NOMO-1 treated with DMSO at 0.1 percent for 48 hours (cell line): ENCODE data around the gene NFASC.

Source experiments
- DNase-seq: peaks from one replicate; lab custom pipeline; 2025; ENCODE audit not compliant: unreplicated experiment; lab: John Stamatoyannopoulos, UW

Gene NFASC

DNA sequence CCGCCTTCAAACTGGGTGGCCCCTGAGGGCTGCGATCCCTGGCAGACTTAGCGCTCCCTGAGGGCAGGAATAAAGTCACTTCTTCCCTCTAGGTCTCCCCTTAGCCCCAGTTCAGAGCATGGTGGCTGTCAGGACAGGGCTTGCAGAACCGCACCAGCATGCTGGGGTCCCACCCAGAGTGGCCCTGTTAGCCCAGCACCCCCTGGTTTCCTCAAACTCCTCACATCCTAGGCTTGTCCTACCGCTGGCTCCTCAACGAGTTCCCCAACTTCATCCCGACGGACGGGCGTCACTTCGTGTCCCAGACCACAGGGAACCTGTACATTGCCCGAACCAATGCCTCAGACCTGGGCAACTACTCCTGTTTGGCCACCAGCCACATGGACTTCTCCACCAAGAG, 188.2 kb downstream of the NFASC start:
- no peak for DNase-seq

DNA sequence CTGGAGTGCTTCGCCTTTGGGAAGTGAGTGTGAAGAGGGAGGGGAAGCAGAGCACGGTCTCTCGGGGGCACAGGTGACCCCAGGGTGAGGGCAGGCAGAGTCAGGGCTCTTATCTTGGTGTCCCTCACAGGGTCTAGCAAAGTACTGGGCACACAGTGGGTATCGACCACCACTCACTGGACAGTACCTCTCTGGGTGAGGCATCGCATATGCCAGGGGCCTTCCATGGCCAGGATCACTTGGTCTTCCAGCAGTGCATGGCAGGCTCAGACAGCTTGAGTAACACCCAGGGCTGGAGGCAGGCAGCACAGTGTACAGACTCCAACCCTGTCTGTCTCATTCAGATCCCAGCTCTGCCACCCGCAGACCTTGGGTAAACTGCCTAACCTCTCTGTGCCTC, 189.0 kb downstream of the NFASC start:
- no peak for DNase-seq

DNA sequence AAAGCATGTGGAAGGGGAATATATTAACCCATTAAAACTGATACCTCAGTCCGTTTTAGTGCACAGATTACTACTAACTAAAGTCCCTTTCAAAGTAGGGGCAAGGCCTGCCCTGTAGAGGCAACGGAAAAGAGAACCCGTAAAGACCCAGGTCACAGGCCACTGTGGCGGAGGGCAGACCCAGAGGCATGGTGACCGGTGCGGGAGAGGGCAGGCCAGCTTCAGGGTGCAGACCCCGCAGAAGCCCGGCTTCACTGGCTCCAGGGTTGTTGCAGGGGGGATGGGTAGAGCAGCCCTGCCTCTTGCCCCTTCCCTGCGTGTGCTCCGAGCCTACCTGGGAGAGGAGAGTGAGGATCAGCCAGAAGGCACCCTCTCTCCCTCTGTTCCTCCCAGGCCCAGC, 190.1 kb downstream of the NFASC start:
- DNase-seq = no peak

DNA sequence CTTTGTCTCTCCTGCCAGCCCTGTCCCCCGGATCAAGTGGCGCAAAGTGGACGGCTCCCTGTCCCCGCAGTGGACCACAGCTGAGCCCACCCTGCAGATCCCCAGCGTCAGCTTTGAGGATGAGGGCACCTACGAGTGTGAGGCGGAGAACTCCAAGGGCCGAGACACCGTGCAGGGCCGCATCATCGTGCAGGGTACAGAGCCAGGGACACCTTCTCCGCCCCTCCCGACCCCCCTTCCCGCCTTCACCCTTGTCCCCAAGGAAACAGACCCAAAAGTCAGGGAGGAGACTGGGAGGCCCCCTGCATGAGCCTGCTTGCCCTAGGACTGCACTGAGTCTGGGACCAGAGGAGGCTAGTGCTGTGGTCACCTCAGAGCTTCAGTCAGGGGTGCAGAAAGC, 190.6 kb downstream of the NFASC start:
- no peak for DNase-seq

DNA sequence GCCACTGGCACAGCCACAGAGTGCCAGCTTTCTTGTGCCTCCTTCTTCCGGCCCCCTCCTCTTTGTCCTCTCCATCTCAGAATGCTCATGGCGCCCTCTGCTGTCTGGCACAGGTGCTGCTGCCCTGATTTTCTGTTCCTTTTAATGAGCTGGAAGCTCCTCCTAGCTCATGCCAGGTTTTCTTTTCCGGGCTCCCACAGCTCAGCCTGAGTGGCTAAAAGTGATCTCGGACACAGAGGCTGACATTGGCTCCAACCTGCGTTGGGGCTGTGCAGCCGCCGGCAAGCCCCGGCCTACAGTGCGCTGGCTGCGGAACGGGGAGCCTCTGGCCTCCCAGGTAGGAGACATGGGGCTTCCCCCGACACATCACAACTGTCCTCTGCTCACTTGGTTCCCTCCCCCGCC, 191.0 kb downstream of the NFASC start:
- peak; percentile 56 for DNase-seq

DNA sequence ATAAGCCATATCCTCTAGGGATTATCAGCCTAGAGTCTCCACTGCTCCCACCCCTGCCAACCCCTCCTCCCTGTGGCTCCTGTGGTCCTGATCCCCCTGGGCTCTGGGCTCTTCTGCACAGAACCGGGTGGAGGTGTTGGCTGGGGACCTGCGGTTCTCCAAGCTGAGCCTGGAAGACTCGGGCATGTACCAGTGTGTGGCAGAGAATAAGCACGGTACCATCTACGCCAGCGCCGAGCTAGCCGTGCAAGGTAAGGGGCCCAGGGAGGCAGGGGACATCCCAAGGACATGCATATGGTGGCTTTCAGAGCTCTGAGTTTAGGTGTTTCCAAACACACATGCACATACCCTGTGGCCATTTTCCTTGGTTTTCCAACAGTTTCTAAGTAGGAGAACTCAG, 191.7 kb downstream of the NFASC start:
- no peak for DNase-seq

DNA sequence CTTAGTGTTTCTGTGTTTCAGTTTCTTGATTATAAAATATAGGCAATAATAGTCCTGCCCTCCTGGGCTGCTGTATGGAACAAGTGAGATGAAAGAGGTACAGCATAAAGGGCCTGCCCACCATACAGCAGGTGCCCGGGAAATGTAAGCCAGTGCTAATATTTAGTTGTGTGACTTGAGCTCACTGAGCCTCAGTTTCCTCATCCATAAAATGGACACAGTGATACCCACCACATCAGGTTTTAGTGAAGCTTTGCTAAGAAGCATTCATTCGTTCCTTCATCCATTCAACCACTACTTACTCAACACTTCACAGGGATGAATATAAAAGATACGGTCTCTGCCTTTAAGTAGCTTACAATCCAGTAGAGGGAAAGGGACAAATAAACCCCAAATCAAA, 192.2 kb downstream of the NFASC start:
- DNase-seq = no peak

DNA sequence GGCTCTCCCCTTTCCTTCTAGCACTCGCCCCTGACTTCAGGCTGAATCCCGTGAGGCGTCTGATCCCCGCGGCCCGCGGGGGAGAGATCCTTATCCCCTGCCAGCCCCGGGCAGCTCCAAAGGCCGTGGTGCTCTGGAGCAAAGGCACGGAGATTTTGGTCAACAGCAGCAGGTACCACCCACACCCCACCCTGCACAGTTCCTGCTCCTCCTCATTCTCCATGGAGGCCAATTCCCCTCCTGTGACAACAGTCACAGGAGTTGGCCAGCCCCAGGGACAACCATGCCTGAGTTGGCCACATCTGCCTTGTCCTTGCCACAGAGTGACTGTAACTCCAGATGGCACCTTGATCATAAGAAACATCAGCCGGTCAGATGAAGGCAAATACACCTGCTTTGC, 193.6 kb downstream of the NFASC start:
- no peak for DNase-seq

DNA sequence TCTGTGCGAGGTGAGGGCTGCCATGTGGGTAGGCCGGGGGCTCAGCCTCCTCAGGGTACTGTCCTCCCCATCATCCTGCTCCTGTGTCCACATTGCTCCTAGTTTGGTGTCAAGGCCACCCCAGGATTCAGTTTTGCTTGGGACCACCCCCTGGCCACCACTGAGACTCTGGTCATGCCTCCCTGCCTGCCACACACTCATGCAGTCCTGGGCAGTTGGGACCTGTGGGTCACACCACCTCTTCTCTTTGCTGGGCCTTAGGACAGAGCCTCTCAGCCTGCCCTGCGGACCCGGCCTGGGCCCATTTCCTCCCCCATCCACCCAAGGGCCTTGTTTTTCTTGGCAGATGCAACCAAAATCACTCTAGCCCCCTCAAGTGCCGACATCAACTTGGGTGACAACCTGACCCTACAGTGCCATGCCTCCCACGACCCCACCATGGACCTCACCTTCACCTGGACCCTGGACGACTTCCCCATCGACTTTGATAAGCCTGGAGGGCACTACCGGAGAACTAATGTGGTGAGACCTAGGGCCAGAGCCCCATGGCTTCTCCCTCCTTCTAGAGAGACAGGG, 194.2 kb downstream of the NFASC start:
- no peak for DNase-seq

DNA sequence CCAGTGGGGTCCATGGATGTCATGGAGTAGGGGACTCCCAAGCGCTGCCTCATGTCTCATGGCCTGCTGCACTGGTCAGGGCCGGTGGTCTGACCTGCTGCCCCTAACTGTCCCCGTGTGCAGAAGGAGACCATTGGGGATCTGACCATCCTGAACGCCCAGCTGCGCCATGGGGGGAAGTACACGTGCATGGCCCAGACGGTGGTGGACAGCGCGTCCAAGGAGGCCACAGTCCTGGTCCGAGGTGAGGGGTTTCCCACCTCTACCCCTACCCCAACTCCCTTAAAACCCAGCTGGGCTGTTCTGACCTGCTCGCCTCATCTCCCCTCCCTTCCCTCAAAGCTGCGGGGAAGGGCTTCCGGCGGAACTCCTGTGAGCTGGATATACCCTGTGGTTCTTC, 195.0 kb downstream of the NFASC start:
- DNase-seq = no peak

DNA sequence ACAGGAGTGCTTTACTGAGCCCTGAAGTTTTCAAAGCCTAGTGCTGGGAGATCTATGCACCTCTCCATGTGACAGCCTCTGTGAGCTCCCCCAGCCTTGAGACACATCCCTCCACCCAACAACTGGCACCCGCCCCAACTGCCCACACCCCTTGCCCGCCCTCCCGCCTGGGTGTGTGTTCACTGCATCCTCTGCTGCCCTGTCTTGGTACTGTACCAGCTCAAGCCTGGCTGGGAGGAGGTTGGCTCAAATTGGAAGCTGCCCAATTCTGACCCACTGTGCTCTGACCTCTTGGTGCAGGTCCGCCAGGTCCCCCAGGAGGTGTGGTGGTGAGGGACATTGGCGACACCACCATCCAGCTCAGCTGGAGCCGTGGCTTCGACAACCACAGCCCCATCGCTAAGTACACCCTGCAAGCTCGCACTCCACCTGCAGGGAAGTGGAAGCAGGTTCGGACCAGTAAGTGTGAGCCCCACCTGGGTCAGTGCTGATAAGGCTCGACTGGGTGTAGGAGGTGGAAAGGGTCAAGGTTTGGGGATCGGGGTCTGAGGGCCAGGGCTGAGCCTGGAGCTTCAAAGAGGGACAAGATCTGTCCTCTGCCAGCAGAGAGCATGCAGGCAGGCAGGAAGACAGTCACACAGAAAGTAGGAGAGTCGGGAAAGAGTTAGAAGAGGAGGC, 195.6 kb downstream of the NFASC start:
- DNase-seq = no peak

DNA sequence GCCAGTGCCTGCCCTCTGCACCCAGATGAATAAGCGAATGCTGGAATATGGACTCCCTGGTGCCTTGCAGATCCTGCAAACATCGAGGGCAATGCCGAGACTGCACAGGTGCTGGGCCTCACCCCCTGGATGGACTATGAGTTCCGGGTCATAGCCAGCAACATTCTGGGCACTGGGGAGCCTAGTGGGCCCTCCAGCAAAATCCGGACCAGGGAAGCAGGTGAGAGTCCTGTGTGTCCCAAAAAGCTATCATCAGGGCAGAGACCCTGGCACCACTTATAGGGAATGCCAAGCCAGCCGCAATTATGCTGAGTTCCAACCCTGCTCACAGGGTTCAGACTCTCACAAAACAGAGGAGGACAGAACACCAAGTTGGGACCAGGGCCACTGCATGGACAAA, 196.4 kb downstream of the NFASC start:
- DNase-seq = no peak

DNA sequence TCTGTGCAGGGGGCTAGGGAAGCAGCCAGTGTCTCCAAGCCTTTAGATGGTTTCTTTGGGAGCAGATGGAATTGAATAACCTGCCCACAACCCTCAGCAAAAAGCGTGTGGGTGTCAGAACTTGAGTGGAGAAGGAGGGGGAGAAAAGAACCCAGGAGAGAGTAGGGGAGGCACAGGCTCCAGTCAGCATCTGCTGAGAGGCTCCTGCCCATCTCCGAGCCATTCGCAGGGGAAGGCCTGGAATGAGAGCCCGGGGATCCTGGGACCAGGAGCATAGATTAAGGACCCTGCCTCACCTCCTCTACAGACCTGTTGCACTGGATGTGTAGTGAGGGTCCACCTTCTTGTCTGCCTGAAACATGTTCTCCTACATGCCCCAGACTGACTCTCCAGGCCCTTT, 197.3 kb downstream of the NFASC start:
- DNase-seq = no peak

DNA sequence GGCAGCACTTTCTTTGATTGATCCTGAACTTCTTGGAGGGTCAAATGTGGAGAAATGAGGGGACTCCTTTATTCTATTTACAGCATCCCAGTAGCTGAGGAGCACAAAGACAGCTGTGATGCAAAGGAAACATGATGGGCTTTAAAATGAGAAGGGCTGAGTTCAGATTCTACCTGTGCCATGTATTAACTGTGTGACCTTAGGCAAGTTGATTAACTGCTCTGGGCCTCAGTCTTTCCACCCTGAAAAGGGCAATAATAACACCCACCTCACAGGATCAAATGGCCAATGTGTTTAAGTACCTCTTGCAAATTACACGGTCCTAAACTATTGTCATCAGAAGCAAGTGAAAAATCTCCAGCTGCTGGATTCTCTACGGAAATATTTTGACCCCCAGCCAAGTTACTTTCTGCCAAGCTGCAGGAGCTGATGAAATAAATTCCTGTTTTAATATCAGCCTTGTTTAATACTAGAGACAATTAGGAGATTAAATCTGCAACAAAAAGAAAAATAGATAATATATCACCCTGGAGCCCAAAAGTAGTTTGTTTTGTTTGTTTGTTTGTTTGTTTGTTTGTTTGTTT, 197.9 kb downstream of the NFASC start:
- no peak for DNase-seq

DNA sequence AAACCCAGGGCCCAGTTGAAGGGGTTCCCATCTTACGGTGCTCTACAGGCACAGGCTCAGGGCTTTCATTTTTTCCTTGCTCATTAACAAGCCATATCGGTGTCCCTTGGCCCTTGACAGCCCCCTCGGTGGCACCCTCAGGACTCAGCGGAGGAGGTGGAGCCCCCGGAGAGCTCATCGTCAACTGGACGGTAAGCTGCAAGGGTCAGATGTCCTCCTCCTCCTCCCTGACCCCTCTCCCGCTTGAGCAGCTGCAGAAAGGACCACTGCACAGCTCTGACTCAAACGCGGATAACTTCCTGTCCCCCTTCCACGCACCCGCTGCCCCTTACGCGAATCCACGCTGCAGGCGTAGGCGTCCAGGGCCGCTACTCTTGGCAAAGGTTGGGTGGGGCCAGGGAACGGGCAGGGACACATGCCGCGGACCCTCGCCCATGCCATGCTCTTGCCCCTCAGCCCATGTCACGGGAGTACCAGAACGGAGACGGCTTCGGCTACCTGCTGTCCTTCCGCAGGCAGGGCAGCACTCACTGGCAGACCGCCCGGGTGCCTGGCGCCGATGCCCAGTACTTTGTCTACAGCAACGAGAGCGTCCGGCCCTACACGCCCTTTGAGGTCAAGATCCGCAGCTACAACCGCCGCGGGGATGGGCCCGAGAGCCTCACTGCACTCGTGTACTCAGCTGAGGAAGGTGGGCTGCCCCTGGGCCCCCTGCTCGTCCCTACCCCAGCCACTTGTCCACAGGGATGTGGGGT, 198.9 kb downstream of the NFASC start:
- no peak for DNase-seq

DNA sequence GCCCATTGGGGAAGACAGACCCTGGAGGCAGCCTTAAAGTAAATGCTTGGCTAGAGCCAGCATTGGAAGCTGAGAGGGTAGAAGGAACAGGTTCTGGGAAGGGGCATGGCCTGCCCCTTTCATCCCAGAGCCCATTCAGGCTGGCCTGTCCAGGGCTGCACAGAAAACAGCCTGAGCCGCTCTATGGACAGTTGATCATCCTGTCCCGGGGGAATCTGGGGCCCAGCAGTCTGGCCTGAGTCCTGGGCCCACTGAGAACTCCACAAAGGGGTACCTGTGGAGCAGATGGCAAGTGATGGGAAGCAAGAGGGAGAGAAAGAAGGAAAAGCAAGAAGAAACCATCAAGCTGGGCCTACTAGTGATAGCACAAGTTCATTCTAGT, 200.4 kb downstream of the NFASC start:
- no peak for DNase-seq

DNA sequence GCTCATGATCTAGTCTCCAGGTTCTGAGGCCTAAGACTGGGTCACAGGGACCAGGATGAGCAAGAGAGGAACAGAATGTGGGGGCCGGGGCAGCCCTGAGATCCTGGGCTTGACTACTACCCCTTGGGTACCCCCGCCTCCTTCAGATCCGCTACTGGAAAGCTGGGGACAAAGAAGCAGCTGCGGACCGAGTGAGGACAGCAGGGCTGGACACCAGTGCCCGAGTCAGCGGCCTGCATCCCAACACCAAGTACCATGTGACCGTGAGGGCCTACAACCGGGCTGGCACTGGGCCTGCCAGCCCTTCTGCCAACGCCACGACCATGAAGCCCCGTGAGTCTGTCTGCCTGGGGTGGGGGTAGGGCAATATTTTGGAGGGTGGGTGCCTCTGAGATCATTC, 201.1 kb downstream of the NFASC start:
- no peak for DNase-seq

DNA sequence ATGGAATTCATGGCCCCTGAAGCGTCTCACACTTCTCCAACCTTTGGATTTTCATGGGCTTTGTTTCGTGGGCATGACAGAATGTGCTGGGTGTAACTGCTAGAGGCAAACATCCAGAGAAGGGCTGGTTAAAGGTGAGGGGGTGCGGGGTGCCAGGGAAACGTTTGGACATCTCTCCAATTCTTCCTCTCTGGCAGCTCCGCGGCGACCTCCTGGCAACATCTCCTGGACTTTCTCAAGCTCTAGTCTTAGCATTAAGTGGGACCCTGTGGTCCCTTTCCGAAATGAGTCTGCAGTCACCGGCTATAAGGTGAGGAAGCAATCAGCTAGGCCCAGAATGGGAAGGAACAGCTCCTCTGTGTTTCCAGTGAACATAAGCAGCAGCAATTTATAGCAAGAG, 201.6 kb downstream of the NFASC start:
- no peak for DNase-seq
